ENCODE data around the gene DCBLD1.

DNA sequence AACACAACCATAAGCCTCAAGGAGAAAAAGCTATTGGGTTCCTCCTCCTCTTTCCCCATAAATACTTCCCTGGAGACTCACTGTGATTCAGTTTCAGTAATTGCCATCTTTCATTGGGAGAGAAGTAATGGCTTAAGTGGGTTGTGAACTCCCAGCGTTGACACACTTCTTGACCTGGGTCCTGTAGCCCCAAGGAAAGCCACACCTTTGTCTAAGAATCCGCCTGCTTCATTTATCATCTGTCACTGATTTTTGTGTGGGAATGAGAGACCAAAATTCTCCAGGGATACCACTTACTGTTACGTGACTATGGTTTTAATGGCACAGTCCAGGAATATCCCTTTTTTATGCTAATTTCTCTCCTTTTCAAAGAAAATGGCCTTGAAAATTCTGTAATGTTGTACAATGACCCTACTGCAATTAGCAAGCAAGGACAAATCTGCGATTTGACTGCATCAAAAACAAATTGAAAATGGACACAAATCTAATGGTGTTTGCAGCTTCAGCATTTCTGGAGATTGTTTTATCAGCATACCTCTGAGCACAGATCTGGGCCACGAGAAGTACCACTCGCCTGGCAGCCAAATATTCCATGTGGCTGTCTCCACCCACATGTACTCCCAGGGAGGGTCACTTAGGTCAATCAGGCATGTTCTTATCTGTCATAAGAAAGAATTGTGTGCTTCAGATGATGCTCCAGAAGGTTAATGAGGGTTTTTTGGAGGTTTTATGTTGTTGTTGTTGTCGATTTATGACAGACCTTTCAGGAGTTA, 29.8 kb downstream of the DCBLD1 start:
- TF ChIP-seq EZH2 (IDR thresholded peaks at IDR 0.05; ENCODE audit: insufficient read depth, poor library complexity, severe bottlenecking), result no peak
- no peak for TF ChIP-seq EZH2phosphoT487 (IDR thresholded peaks at IDR 0.05; ENCODE audit: insufficient read depth, low read depth)

Measured in GM23248 (cell line).